Left hindlimb (tissue), 1 donor: ENCODE measurements around the gene IL10RB.
"Not testable (repeated sequence)": the region's sequence is repeated elsewhere in the genome, so short reads cannot be mapped to it uniquely, and the experiment has no call there.

Source experiments
- DNase-seq: peaks from one replicate; pipeline ENCODE4 v3.0.0-alpha.2; 2018

Gene IL10RB

DNA sequence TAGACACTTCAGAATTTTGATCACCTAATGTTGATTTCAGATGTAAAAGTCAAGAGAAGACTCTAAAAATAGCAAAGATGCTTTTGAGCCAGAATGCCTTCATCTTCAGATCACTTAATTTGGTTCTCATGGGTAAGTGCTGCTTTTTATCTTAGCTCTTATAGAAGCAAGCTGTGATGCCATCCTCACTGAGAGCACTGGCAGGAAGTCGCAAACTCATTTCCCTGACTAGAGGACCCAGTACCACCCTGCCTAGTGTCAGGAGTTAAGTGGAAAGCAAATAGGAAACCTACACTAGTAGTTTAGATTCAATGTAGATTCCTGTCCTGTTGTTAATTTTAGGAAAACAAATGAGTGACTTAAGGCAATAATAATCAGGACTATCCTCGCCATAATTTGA, 24.3 kb upstream of the IL10RB start:
- no peak for DNase-seq

- not testable (repeated sequence) for DNase-seq
Measured at GRCh38 chr21:33242846-33243245, 23.3 kb upstream of the IL10RB start.

- no peak for DNase-seq
Measured at GRCh38 chr21:33244082-33244778, 21.9 kb upstream of the IL10RB start.

- DNase-seq = no peak
Measured at GRCh38 chr21:33244779-33245105, 21.4 kb upstream of the IL10RB start.

DNA sequence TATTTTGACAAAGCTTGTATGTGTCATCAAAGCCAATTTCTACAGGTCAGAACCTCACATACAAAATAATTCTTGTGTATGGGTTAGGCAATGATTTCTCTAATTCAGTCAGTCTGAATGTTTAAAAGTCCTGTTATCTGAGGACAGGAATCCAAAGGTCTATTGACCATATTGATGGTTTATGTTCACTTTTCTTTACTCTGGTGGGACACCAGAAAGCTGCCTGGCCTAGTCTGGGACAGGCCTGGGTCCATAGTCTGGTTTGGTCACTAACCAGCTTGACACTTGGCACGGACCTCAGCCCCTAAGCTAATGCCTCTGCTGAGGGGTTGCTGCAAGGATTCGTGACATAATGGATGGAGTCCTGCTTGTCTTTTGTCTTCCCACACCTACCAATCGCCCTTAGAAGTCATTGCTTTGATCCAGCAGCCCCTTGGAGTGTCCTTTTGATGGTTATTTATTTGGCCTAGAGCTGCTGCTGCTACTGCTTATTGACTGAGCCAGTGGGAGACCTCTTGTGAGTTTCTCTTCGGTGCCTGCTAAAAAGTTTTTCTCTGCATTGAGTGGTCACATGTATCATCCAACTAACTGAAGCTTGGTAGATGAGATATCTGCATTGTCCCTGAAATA, 20.8 kb upstream of the IL10RB start:
- DNase-seq = no peak

DNA sequence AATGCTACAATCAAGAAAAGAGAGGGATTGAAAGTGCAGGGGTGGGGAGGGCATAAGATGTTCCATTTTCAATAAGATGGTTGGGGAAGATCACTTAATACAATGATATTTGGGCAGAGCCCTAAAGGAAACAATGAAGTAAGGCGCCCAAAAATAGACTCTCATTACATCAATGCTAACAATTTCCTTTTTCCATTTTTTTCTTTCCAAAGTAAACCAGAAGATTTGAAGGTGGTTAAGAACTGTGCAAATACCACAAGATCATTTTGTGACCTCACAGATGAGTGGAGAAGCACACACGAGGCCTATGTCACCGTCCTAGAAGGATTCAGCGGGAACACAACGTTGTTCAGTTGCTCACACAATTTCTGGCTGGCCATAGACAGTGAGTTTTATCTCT, 19.7 kb upstream of the IL10RB start:
- DNase-seq = no peak

DNA sequence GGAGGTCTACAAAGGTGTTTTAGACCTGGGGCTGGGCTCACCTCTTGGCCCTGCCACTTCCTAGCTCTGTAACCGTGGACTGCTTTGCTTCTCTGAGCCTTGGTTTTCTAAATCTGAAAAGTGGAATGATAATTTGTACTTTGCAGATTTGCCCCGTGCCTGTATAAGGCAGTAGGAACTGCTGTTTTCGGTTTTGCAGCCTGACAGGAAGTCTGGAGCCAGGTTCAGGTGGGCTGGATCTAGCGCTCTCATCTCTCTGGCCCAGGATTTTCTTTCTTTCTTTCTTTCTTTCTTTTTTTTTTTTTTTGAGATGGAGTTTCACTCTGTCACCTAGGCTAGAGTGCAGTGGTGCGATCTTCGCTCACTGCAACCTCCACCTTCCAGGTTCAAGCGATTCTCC, 19.2 kb upstream of the IL10RB start:
- DNase-seq = no peak

- no peak for DNase-seq
Measured at GRCh38 chr21:33247599-33247998, 18.6 kb upstream of the IL10RB start.

- DNase-seq = no peak
Measured at GRCh38 chr21:33249331-33250002, 16.7 kb upstream of the IL10RB start.

DNA sequence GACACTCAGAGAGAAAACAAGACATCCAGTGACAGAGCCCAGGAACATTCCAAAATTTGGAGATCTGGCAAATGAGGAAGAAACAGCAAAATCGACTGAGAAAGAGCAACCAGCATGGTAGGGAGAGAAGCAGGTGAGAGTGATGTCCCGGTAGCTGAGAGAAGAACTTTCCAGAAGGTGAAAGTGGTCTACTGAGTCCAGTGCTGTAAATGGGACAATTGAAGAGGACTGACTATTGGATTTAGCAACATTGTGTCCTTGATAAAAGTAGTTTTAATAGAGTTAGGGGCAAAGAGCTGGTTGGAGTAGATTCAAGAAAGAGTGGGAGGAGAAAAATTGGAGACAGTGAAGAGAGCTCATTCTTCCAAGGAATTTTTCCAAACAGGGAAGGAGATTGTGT, 15.0 kb upstream of the IL10RB start:
- DNase-seq = no peak

DNA sequence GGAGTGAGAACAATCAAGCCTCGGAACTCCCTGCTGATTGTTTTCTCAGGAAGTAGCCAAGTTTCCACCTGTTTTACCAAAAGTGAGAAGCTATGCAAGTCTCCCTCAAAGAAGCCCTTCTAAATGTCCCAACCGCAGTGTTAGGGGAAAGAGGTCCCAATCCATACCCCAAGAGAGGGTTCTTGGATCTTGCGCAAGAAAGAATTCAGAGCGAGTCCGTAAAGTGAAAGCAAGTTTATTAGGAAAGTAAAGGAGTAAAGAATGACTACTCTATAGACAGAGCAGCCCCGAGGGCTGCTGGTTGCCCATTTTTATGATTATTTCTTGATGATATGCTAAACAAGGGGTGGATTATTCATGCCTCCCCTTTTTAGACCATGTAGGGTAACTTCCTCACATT, 12.8 kb upstream of the IL10RB start:
- not testable (repeated sequence) for DNase-seq

DNA sequence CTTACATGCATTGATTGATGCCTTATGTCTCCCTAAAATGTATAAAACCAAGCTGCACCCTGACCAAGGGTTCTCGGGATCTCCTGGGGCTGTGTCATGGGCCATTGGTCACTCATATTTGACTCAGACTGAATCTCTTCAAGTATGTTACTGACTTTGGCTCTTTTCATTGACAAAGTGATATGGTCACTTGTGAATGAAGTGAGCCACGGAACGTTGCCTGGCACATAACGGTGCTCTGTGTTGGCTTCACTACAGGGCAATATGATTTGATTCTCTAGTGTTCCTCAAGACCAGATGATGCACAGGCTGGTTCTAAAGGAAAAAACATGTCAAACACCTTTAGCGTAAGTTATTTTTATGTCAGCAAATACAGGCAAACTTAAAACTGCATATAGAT, 11.4 kb upstream of the IL10RB start:
- no peak for DNase-seq

DNA sequence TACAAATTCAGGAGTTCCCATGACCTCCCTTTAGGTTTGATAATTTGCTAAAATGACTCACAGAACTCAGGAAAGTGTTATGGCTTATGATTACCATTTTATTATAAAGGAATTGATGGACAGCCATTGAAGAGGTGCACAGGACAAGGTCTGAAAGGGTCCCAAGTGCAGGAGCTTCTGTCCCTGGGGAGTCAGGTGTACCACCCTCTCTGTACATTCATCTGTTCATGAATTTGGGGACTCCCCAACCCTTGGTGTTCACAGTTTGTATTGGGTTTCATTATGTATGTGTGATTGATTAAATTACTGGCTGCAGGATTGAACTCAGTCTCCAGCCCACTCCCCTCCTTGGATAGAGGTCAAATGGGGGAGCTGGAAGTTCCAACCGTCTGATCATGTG, 10.8 kb upstream of the IL10RB start:
- DNase-seq = no peak

DNA sequence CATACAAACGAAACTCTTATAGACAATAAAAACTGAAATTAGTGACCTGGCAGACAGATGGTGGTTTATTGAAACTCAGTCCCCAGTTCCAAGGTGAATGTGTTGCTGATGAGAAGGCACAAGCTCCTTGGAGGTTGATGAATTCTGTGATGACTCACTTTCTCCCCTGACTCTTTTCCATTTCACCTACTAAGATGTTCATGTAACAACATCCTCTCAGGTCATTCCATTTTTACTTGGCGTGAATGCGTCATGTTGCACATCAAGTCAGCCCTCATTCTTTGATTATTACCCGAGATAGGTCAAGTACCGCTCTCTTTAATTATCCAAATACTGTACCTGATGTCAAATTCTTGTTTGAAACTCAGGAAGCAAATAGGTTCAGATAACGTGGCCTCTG, 10.1 kb upstream of the IL10RB start:
- DNase-seq = no peak

- DNase-seq = no peak
Measured at GRCh38 chr21:33257094-33257803, 8.9 kb upstream of the IL10RB start.

- no peak for DNase-seq
Measured at GRCh38 chr21:33258475-33258874, 7.7 kb upstream of the IL10RB start.

- no peak for DNase-seq
Measured at GRCh38 chr21:33259428-33259827, 6.7 kb upstream of the IL10RB start.

DNA sequence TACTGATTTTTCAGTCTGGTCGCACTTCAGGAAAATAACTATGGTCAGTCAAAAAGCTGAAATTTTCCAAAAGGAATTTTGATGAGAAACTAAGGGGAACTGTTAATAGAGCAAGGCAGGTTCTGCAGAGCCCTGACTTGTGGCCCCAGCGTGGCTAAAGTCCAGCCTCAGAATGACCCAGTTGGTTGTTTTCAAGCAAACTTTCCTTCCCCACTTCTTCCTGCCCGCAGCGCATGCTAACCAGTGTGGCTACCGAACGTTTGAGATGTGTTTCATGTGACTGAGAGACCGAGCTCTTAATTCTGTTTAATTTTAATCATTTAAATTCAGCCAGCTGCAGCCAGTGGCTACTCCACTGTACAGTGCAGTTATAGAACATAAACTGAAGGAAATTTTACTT, 6.2 kb upstream of the IL10RB start:
- no peak for DNase-seq

- DNase-seq = no peak
Measured at GRCh38 chr21:33261635-33262034, 4.5 kb upstream of the IL10RB start.

DNA sequence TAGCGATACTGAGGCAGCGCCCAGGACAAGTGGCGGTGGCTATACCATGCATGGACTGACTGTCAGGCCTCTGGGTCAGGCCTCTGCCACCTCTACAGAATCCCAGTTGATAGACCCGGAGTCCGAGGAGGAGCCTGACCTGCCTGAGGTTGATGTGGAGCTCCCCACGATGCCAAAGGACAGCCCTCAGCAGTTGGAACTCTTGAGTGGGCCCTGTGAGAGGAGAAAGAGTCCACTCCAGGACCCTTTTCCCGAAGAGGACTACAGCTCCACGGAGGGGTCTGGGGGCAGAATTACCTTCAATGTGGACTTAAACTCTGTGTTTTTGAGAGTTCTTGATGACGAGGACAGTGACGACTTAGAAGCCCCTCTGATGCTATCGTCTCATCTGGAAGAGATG, 3.2 kb upstream of the IL10RB start:
- no peak for DNase-seq

GRCh38 chr21:33264561-33264960, 1.6 kb upstream of the IL10RB start:
- no peak for DNase-seq

- DNase-seq = no peak
Measured at GRCh38 chr21:33265664-33266049, 510 bp upstream of the IL10RB start.

DNA sequence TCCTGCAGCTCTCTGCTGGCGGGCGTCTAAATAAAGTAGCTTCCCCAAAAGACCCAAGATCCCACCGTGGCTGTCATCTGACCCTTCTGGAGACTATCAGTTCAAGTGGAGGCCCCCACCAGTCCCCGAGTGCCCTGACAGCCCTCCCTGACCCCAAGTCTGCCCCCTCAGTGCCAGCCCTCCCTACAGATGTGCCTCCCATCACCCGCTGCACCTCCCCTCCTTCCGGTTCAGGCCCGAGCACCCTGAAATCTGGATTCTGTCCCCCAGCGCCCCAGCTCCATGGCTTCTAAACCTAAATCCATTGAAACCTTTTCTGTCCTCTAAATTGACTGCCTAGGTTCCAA, 595 bp downstream of the IL10RB start:
- DNase-seq = no peak

DNA sequence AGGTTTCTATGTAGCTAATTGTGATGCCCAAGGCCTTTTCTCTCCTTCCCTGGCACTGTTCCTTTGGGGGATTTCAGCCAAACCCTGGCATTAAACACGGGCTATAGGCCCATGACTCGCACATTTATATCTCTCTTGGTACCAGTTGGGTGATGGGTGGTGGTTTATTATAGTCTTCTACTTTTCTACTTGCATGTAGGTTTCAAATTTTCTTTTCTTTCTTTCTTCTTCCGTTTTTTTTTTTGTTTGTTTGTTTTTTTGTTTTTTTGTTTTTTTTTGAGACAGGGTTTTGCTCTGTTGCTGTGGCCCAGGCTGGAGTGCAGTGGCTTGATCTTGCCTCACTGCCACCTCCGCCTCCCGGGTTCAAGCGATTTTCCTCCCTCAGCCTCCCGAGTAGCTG, 1.1 kb downstream of the IL10RB start:
- DNase-seq = no peak
